ENCODE measurements around the gene CENPVL2.
"Not testable (repeated sequence)": the region's sequence is repeated elsewhere in the genome, so short reads cannot be mapped to it uniquely, and the experiment has no call there.

The CENPVL2 gene

GRCh38 chrX:51682720-51683062 lies at the start of gene CENPVL2:
TSS of gene CENPVL2 (minus strand) at chrX:51682831. CDS start at chrX:51682831, 0 bp downstream.
- DNase-seq (ENCODE audit: low spot score), result not testable (repeated sequence)

DNA sequence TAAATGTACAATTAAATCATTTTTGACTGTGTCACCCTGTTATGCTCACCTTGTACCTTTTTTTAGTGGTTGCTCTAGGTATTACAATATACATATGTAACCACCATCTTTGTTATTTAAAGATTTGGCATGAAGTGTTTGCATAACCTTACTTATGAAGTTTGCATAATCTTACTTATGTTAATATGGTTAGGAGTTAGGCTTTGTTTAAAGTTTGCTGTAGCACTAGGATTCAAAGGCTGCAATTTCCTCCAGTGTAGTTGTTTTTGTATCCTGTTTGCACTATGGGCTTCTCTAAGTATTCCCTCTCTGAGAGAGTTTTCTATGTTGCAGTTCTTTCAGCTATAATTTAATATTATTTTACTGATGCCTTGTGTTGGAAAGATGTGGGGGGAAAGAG lies 45.6 kb upstream of the CENPVL2 start:
- DNase-seq (ENCODE audit: low spot score), result no peak
- TF ChIP-seq, protein P1, sequence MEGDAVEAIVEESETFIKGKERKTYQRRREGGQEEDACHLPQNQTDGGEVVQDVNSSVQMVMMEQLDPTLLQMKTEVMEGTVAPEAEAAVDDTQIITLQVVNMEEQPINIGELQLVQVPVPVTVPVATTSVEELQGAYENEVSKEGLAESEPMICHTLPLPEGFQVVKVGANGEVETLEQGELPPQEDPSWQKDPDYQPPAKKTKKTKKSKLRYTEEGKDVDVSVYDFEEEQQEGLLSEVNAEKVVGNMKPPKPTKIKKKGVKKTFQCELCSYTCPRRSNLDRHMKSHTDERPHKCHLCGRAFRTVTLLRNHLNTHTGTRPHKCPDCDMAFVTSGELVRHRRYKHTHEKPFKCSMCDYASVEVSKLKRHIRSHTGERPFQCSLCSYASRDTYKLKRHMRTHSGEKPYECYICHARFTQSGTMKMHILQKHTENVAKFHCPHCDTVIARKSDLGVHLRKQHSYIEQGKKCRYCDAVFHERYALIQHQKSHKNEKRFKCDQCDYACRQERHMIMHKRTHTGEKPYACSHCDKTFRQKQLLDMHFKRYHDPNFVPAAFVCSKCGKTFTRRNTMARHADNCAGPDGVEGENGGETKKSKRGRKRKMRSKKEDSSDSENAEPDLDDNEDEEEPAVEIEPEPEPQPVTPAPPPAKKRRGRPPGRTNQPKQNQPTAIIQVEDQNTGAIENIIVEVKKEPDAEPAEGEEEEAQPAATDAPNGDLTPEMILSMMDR (IDR thresholded peaks at IDR 0.05; ENCODE audit: extremely low read depth, missing control alignments), result no peak

DNA sequence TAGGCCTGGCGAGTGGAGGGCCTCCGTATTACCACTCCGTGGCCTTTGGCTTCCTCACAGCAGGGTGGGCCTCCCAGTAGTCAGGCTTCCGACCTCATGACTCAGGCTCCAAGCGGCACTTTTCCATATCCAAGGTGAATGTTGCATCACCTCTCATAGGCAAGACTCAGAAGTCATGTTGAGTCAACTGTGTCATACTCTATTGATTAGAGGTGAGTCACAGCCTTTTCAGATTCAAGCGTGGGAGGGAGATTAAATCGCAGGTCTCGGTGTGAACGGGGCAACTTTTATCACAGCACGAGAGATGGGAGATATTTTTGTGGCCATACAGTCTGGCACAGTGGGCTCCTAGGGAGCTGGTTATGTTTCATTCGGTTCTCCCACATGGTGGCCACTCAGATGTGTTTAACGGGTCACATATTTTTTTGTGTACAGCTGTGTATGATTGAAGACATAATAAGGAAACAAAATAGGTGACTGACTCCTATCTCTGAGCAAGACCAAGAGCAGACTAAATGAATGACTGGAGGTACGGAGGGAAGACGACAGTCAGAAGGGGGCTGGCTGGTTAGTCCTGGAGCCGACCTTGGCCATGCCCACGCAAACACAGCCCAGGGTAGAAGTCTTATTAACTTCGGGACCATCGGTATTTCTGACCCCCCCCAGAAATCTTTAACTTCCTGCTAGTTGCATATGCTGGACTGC lies 30.5 kb upstream of the CENPVL2 start:
- not testable (repeated sequence) for DNase-seq (ENCODE audit: low spot score)

GRCh38 chrX:51710277-51711164 lies 27.9 kb upstream of the CENPVL2 start, which contains the start of gene CENPVL1:
TSS of gene CENPVL1 (plus strand) at chrX:51710512. CDS start at chrX:51710512, 0 bp downstream.
- not testable (repeated sequence) for DNase-seq (ENCODE audit: low spot score)

DNA sequence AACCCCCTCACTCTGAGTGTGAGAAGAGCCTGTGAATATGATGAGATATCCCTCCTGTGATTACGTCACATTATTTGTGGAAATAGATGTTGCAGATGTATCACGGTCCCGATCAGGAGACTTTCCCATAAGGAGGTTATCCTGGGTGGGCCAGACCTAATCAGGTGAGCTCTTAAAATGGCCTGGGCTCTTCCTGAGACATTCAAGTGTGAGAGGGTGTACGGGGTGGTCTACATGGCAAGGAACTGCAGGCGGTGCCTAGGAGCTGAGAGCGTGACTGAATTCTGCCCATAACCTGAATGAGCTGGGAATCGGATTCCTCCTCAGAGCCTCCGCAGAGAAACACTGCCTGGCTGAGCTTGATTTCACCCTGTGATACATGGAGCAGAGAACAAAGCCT lies 14.8 kb upstream of the CENPVL2 start:
- DNase-seq (ENCODE audit: low spot score), result no peak
- TF ChIP-seq, protein P1 (IDR thresholded peaks at IDR 0.05; ENCODE audit: extremely low read depth, missing control alignments), result no peak

GRCh38 chrX:51694254-51694653 lies 11.6 kb upstream of the CENPVL2 start:
- TF ChIP-seq, protein P1 (IDR thresholded peaks at IDR 0.05; ENCODE audit: extremely low read depth, missing control alignments), result no peak
- no peak for DNase-seq (ENCODE audit: low spot score)

DNA sequence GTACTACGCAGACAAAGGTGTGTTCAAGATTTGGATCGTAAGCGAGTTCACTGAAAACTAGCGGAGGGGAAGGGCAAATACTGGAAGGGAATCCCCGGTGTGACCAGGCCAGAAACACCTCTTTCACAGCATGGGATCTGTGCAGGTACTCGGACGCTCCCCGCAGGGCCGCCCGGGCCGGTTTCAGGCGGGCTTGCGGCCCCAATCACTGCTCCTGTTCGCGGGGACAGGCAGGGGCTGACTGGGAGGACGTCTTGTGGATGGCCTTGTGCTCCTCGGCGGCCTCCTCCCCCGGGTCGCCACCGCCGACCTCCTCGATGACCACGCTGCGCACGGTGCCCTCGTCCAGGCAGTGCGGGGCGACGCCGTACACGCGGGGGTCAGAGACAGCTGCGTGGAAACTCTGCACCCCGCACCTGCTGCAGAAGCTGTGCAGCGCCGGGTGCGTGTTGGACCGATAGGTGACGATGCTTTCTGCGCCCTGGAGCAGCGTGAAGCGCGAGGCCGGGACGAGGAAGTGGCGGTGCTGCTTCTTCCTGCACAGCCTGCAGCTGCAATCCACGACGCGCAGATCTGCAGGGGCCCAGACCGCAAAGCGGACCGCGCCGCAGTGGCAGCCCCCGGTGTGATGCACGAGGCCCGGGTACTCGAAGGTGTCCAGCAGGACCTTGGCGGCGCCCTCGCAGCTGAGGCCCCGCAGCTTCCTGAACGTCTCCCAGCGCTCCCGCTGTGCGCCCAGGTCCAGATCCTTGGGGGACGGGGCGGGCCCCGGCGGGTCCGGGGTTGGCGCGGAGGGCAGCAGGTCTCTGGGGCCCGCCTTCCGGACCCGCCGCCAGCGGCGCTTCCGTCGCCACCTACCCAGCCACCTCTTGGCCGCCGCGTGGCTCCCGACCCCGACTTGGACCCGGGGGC lies 567 bp downstream of the CENPVL2 start:
- not testable (repeated sequence) for DNase-seq (ENCODE audit: low spot score)

GRCh38 chrX:51679689-51680433 lies 2.8 kb downstream of the CENPVL2 start:
- not testable (repeated sequence) for DNase-seq (ENCODE audit: low spot score)

GRCh38 chrX:51665981-51666380 lies 16.6 kb downstream of the CENPVL2 start:
- TF ChIP-seq, protein P1 (IDR thresholded peaks at IDR 0.05; ENCODE audit: extremely low read depth, missing control alignments), result no peak
- DNase-seq (ENCODE audit: low spot score), result no peak

Data from GM20000 (cell line).